Lung (tissue), 12 donors: ENCODE data around the gene DUSP2. TPM values are rescaled to one million over a fixed set of nuclear protein-coding genes. Genes with fewer than 3 reads are reported as not detected.

Experiments used
- ATAC-seq: fragments of 200-7000 bp; cut with Tn5 transposase; one replicate; pipeline ENCODE4 v1.9.1; 2020; ENCODE audit warnings: moderate number of reproducible peaks; ENCODE audit not compliant: insufficient read depth, low FRiP score
- DNase-seq, 3 donors: peaks; one replicate each; pipeline ENCODE4 v3.0.0-alpha.2; 2013 to 2017
- H3K27ac ChIP-seq, 2 donors: one replicate each; pipeline ENCODE4 v1.5.1; 2013; ENCODE audit warnings: mild to moderate bottlenecking in 2 of 2, moderate library complexity in 2 of 2, control low read depth in 1 of 2, inconsistent platforms in 1 of 2, low read depth in 1 of 2, low read length in 1 of 2
- H3K27me3 ChIP-seq, 3 donors: one replicate each; pipeline ENCODE4 v1.5.1; 2013; ENCODE audit warnings: low read length in 2 of 3; ENCODE audit not compliant: control insufficient read depth in 3 of 3, insufficient read depth in 3 of 3
- H3K36me3 ChIP-seq, 4 donors: one replicate each; pipeline ENCODE4 v1.5.1; 2013; ENCODE audit warnings: low read length in 4 of 4, mild to moderate bottlenecking in 1 of 4, moderate library complexity in 1 of 4; ENCODE audit not compliant: control insufficient read depth in 4 of 4, insufficient read depth in 4 of 4
- H3K4me1 ChIP-seq, 5 donors: one replicate each; pipeline ENCODE4 v1.5.1; 2013; ENCODE audit warnings: low read length in 5 of 5, mild to moderate bottlenecking in 2 of 5, moderate library complexity in 1 of 5; ENCODE audit not compliant: control insufficient read depth in 5 of 5, insufficient read depth in 5 of 5
- H3K4me3 ChIP-seq: one replicate; pipeline ENCODE4 v1.5.1; 2013; ENCODE audit warnings: mild to moderate bottlenecking, control low read depth, moderate library complexity
- H3K9ac ChIP-seq, 2 donors: one replicate each; pipeline ENCODE4 v1.5.1; 2013; ENCODE audit warnings: low read length in 2 of 2, control low read depth in 1 of 2; ENCODE audit not compliant: insufficient read depth in 1 of 2
- H3K9me3 ChIP-seq, 4 donors: one replicate each; pipeline ENCODE4 v1.5.1; 2013; ENCODE audit warnings: low read length in 3 of 4, mild to moderate bottlenecking in 1 of 4, moderate library complexity in 1 of 4; ENCODE audit not compliant: control insufficient read depth in 4 of 4, insufficient read depth in 3 of 4
- WGBS, 2 donors: extraction: QIAGEN DNeasy Blood & Tissue Kit; methylation state at CpG; one replicate each; pipeline ENCODE4 v1.1.7; 2013; 5-methylcytosine and 5-hydroxymethylcytosine counted together
- polyA plus RNA-seq, 2 donors: library from polyadenylated mRNA; stranded (reverse); fragments of 200-250 nt; gene quantifications; one replicate each; pipeline ENCODE4 v1.2.1, GENCODE V29; 2013
- total RNA-seq, 2 donors: library from RNA; depleted of rRNA in 1 of 2; stranded (reverse); fragments of >200 nt in 1 of 2; gene quantifications; one replicate each; pipeline ENCODE4 v1.2.1, GENCODE V29; 2014 to 2021
- TF ChIP-seq, protein P1 (sequence below): IDR thresholded peaks from 2 replicates; pipeline ENCODE4 v1.5.1; 2012; ENCODE audit warnings: mild to moderate bottlenecking; ENCODE audit errors: control extremely low read depth, extremely low read depth
- donor health status: control.
- donor health status: control.
- donor health status: Bipolar disorder and iron deficiency.
- donor health status: healthy.
- donor health status: DM: yes; HTN: yes; CAD: no.

Gene DUSP2
- total and polyA plus RNA-seq, 4 donors, result 3.5 to 33.6 (median 5.8) TPM

DNA sequence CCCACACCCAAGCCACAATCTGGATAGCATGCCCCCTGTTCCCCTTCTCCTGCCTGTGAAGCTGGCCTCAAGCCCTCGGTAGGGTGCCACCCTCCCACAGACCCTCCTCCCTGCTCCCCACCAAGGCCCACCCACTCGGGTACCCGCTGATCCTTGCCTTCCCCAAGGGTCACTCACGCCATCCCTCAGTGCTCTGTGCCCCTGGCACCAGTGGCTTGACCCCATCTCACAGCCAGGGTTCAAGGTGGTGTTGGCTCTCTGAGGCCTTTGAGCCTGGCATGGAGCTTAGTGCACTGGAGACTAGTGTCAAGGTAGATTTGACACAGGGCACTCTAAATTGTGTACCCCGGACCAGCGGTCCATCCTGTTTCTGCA is 40.8 kb downstream of the DUSP2 start:
- TF ChIP-seq, protein P1, sequence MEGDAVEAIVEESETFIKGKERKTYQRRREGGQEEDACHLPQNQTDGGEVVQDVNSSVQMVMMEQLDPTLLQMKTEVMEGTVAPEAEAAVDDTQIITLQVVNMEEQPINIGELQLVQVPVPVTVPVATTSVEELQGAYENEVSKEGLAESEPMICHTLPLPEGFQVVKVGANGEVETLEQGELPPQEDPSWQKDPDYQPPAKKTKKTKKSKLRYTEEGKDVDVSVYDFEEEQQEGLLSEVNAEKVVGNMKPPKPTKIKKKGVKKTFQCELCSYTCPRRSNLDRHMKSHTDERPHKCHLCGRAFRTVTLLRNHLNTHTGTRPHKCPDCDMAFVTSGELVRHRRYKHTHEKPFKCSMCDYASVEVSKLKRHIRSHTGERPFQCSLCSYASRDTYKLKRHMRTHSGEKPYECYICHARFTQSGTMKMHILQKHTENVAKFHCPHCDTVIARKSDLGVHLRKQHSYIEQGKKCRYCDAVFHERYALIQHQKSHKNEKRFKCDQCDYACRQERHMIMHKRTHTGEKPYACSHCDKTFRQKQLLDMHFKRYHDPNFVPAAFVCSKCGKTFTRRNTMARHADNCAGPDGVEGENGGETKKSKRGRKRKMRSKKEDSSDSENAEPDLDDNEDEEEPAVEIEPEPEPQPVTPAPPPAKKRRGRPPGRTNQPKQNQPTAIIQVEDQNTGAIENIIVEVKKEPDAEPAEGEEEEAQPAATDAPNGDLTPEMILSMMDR, result no peak
- Histone ChIP-seq H3K4me1 (peaks cover 0 to 12% (median 6%) of the 10 kb centered on the region in 5 donors), H3K9me3 (peaks cover 0 to 11% (median 3%) of the 10 kb centered on the region in 4 donors), H3K27ac (no peak overlapping the region), H3K36me3 (no peaks in the 10 kb centered on the region), H3K27me3 (no peaks in the 10 kb centered on the region), H3K4me3 (no peak overlapping the region), H3K9ac (no peak overlapping the region)
- 84 to 100% methylated on average over 5 to 6 of the region's 6 CpGs for WGBS, 2 donors
- ATAC-seq (no peak), DNase-seq (peak in 1 of 3 donors; percentile 11)

DNA sequence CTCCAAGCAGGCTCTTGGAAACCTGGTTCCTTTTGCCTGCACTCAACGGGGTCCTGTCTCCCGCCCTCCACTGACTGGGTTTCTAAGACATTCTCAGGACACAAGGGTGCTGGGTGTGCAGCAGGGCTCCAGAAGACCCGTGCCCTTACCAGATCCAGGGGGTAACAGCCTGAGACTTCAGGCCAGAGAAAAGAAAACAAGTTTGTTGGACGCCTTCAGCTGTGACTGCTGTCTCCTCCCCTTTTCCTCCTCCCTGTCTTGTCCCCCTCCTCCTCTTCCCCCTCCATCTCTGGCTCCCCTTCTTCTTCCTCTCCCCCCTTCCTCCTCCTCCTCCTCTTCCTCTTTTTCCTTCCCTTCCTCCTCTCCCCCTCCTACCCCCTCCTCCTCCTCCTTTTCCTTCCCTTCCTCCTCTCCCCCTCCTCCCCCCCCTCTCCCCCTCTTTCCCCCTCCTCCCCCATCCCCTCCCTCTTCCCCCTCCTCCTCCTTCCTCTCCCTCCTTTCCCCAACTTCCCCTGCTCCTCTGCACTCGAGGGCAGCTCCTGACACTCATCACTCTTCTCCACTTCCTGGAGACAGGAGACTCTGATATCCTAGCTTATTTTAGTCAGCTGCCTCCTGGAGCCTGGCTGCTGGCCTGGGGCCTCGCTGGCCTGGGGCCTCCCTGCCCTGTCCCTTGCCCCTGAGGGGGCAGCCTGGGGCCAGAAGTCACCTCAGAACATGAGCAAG is 41.3 kb downstream of the DUSP2 start:
- 25 to 30% methylated on average over 6 of the region's 6 CpGs for WGBS, 2 donors
- Histone ChIP-seq H3K27ac (no peak overlapping the region), H3K27me3 (no peaks in the 10 kb centered on the region), H3K36me3 (no peaks in the 10 kb centered on the region), H3K9ac (no peak overlapping the region), H3K4me3 (no peak overlapping the region), H3K4me1 (peaks cover 0 to 7% (median 5%) of the 10 kb centered on the region in 5 donors), H3K9me3 (peaks cover 0 to 11% (median 3%) of the 10 kb centered on the region in 4 donors)
- no peak for ATAC-seq
- peak in 2 of 3 donors; percentile 4 to 41 for DNase-seq
- TF ChIP-seq, protein P1, result no peak

DNA sequence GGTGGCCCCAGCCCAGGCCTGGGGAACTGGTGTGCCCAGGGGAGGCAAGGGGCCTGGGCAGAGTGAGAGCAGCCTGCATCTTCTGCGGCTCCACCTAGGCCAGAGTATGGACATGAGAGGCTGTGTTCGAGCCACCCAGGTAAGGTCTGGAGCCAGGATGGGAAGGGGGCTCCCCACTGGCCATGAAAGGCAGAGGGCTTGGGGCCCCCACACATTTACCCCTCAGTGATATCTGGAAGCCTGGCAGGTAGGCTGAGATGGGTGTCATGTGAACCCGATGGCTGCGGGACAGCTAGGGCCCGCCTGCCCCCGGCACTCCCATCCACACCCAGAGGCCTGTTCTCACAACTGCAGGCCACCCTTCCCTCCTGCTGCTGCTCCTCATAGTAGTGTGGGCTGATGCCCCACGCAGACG is 42.0 kb downstream of the DUSP2 start:
- no peak for ATAC-seq
- peak in 1 of 3 donors; percentile 8 for DNase-seq
- no peaks in the 10 kb centered on the region for H3K36me3 ChIP-seq
- no peaks in the 10 kb centered on the region for H3K4me1 ChIP-seq
- 78 to 86% methylated on average over 8 of the region's 8 CpGs for WGBS, 2 donors
- no peak overlapping the region for H3K27ac ChIP-seq
- TF ChIP-seq, protein P1, result no peak
- peaks cover 0 to 11% (median 3%) of the 10 kb centered on the region in 4 donors for H3K9me3 ChIP-seq
- no peak overlapping the region for H3K9ac ChIP-seq
- no peak overlapping the region for H3K4me3 ChIP-seq
- no peaks in the 10 kb centered on the region for H3K27me3 ChIP-seq
